Colonic mucosa (tissue), 4 donors: Measurements from ENCODE around the gene FAM53C. TPM values are rescaled to one million over a fixed set of nuclear protein-coding genes. Genes with fewer than 3 reads are reported as not detected.
"Not testable (repeated sequence)": the region's sequence is repeated elsewhere in the genome, so short reads cannot be mapped to it uniquely, and the experiment has no call there.

Experiments used
- DNase-seq: peaks from one replicate; pipeline ENCODE4 v3.0.0-alpha.2; 2020
- H3K27ac ChIP-seq: fragments of 200-600 bp; one replicate; pipeline ENCODE4 v1.8.0; 2021
- H3K27me3 ChIP-seq: fragments of 200-600 bp; one replicate; pipeline ENCODE4 v1.8.0; 2021
- H3K36me3 ChIP-seq: fragments of 200-600 bp; one replicate; pipeline ENCODE4 v1.8.0; 2021
- H3K4me1 ChIP-seq: fragments of 200-600 bp; one replicate; pipeline ENCODE4 v1.8.0; 2021; ENCODE audit warnings: mild to moderate bottlenecking
- H3K4me3 ChIP-seq: fragments of 200-600 bp; one replicate; pipeline ENCODE4 v1.8.0; 2021
- H3K9ac ChIP-seq, 2 donors: one replicate each; pipeline ENCODE4 v1.7.0; 2013; ENCODE audit warnings: control low read depth in 2 of 2, low read depth in 2 of 2, low read length in 2 of 2
- H3K9me3 ChIP-seq: fragments of 200-600 bp; one replicate; pipeline ENCODE4 v1.8.0; 2021
- intact Hi-C: fragments of 100-400 bp; cut with DNase I; formaldehyde crosslinking; loops from one replicate; pipeline ENCODE4 v1.14.1; 2022
- total RNA-seq, 2 donors: library from RNA; stranded (reverse); fragmentation: NEBNext Ultra II Directional in 1 of 2; extraction: Animal tissue kit (Norgen Biotek cat#: 25700) in 1 of 2; gene quantifications; one replicate each; pipeline ENCODE4 v1.2.1, GENCODE V29; 2021
- TF ChIP-seq, protein P1 (sequence below): fragments of 200-600 bp; IDR thresholded peaks from one replicate; pipeline ENCODE4 v1.8.0; 2022; ENCODE audit warnings: antibody characterized with exemption, mild to moderate bottlenecking
- donor health status: healthy.
- donor health status: DM: no; HTN: no; CAD: no.
- donor health status: DM: no; HTN: no; CAD: no.

FAM53C gene
- total RNA-seq, 2 donors from 2014 or later, result 14.8 to 18.6 TPM

DNA sequence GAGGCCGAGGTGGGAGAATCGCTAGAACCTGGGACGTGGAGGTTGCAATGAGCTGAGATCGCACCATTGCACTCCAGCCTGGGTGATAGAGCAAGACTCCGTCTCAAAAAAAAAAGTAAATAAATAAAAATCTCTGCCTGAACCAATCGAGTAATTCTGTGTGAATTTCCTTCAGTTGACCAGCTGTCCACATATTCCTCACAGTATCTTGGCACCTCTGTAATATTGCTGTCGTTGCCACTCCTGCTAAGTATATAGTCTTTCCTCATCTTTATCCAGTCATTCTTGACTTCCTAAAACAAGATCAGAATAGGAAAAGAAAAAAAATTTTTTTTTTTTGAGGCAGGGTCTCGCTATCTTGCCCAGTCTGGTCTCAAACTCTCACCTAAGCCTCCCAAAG is 44.3 kb downstream of the FAM53C start:
- intact Hi-C loops, result no loop called here
- TF ChIP-seq, protein P1, sequence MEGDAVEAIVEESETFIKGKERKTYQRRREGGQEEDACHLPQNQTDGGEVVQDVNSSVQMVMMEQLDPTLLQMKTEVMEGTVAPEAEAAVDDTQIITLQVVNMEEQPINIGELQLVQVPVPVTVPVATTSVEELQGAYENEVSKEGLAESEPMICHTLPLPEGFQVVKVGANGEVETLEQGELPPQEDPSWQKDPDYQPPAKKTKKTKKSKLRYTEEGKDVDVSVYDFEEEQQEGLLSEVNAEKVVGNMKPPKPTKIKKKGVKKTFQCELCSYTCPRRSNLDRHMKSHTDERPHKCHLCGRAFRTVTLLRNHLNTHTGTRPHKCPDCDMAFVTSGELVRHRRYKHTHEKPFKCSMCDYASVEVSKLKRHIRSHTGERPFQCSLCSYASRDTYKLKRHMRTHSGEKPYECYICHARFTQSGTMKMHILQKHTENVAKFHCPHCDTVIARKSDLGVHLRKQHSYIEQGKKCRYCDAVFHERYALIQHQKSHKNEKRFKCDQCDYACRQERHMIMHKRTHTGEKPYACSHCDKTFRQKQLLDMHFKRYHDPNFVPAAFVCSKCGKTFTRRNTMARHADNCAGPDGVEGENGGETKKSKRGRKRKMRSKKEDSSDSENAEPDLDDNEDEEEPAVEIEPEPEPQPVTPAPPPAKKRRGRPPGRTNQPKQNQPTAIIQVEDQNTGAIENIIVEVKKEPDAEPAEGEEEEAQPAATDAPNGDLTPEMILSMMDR, result no peak

DNA sequence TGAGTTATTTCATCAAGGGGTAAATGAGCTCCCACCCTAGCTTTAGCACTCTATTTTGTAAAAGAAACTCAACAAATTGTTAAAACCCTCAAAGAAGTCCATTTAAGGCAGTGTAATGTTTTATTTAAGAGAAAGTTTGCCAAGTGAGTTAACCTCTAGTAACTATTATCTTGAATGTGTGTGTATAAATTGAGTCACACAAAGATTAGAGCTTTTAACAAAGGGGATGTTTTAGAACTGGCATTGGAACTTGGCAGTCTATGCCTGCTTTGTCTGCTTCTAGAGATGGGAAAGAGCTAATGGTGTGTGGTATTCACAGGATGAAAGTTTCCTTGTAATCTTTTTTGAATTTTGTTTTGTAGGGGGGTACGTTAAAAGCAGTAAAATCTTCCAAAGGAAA is 47.6 kb downstream of the FAM53C start:
- Histone ChIP-seq H3K9me3 (no peaks in the 10 kb centered on the region), H3K27me3 (no peaks in the 10 kb centered on the region), H3K36me3 (peaks cover 16% of the 10 kb centered on the region), H3K4me1 (no peaks in the 10 kb centered on the region), H3K9ac (no peak overlapping the region), H3K27ac (no peak overlapping the region), H3K4me3 (no peak overlapping the region)
- DNase-seq, result no peak
- TF ChIP-seq, protein P1, result no peak
- intact Hi-C loops, result no loop called here

More for the DNA sequence above, 44.3 kb downstream of the FAM53C start:
- Histone ChIP-seq H3K9ac (no peak overlapping the region), H3K27me3 (no peaks in the 10 kb centered on the region), H3K9me3 (no peaks in the 10 kb centered on the region), H3K4me1 (no peaks in the 10 kb centered on the region), H3K36me3 (peaks cover 16% of the 10 kb centered on the region), H3K27ac (no peak overlapping the region), H3K4me3 (no peak overlapping the region)
- no peak for DNase-seq

DNA sequence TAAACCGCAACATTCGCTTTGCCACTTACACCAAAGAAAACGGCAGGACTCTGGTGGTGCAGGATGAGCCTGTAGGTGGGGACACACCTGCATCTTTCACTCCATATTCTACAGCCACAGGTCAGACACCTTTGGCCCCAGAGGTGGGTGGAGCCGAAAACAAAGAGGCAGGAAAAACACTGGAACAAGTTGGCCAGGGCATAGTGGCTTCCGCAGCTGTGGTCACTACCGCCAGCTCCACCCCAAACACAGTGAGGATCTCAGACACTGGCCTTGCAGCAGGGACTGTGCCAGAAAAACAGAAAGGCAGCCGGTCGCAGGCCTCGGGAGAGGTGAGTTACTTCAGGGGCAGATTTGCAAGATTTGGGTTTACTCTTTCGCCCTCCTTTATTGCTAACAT is 48.2 kb downstream of the FAM53C start:
- intact Hi-C loops, result no loop called here
- H3K27me3 ChIP-seq, result no peaks in the 10 kb centered on the region
- TF ChIP-seq, protein P1, result no peak
- H3K36me3 ChIP-seq, result peaks cover 19% of the 10 kb centered on the region
- no peak overlapping the region for H3K4me3 ChIP-seq
- no peak overlapping the region for H3K27ac ChIP-seq
- H3K4me1 ChIP-seq, result no peaks in the 10 kb centered on the region
- DNase-seq, result no peak
- no peaks in the 10 kb centered on the region for H3K9me3 ChIP-seq
- H3K9ac ChIP-seq, result no peak overlapping the region

DNA sequence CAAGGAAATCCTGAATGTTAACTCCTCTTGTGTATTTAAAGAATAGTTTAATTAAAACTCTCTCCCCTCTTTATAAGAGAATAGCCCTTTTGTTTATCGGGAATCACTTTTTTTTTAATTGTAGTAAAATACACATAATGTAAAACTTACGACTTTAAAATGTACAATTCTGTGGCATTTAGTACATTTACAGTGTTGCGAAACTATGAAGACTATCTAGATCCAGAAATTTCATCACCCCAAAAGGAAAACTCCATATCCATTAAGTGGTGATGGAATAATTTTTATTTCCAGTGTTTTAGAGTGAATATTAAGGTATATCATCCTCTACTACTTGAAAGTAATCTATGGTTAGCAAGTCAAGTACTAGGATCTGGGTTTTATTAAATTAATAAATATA is 51.3 kb downstream of the FAM53C start:
- Histone ChIP-seq H3K27me3 (no peaks in the 10 kb centered on the region), H3K9me3 (no peaks in the 10 kb centered on the region), H3K9ac (no peak overlapping the region), H3K36me3 (peaks cover 38% of the 10 kb centered on the region), H3K27ac (no peak overlapping the region), H3K4me3 (no peak overlapping the region), H3K4me1 (no peaks in the 10 kb centered on the region)
- DNase-seq, result no peak
- TF ChIP-seq, protein P1, result no peak
- intact Hi-C loops, result no loop called here

DNA sequence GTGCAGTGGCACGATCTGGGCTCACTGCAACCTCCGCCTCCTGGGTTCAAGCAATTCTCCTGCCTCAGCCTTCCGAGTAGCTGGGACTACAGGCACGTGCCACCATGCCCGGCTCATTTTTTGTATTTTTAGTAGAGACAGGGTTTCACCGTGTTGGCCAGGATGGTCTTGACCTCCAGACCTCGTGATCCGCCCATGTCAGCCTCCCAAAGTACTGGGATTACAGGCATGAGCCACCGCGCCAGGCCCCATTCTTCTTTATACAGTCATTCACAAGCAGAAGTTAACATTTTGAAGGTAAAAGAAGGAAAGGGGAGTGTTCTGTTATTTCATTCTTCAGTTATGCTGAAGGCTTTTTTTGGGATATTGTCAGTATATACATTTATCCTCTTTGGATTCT is 51.8 kb downstream of the FAM53C start:
- H3K9me3 ChIP-seq, H3K4me1 ChIP-seq, DNase-seq, H3K4me3 ChIP-seq, H3K27me3 ChIP-seq, H3K9ac ChIP-seq, H3K27ac ChIP-seq, intact Hi-C loops: not testable (repeated sequence)
- H3K36me3 ChIP-seq, result peaks cover 38% of the 10 kb centered on the region

DNA sequence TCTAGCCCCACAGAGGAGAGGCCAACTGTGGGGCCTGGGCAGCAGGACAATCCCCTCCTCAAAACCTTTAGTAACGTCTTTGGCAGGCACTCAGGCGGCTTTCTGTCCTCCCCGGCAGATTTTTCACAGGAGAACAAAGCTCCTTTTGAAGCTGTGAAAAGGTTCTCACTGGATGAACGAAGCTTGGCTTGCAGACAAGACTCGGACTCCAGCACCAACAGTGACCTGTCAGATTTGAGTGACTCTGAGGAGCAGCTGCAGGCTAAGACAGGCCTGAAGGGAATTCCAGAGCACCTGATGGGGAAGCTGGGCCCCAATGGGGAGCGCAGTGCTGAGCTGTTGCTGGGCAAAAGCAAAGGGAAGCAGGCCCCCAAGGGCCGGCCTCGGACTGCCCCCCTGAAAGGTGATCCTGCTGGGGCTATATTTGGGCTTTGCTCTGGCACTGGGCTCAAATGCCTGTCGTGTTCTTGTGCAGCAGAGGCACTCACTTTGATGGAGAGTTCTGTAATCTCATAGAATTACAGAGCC is 53.9 kb downstream of the FAM53C start:
- TF ChIP-seq, protein P1, result no peak
- Histone ChIP-seq H3K36me3 (peaks cover 22% of the 10 kb centered on the region), H3K9me3 (no peaks in the 10 kb centered on the region), H3K4me3 (no peak overlapping the region), H3K9ac (no peak overlapping the region), H3K27me3 (no peaks in the 10 kb centered on the region), H3K4me1 (no peaks in the 10 kb centered on the region), H3K27ac (no peak overlapping the region)
- intact Hi-C loops, result no loop called here
- DNase-seq, result no peak

Other genes with a start within 250 kb of the FAM53C start
- not detected for gene NME5, start 198.8 kb upstream of the FAM53C start, total RNA-seq
- gene BRD8, start 159.6 kb upstream of the FAM53C start, total RNA-seq, result 10 to 100 TPM; 32.5 to 65.9 TPM
- 10 to 100 TPM; 10.4 to 35.7 TPM for gene KIF20A, start 159.2 kb upstream of the FAM53C start, total RNA-seq
- 10 to 100 TPM; 23.5 to 27.3 TPM for gene CDC23, start 124.9 kb upstream of the FAM53C start, total RNA-seq
- gene GFRA3, start 63.6 kb upstream of the FAM53C start, total RNA-seq, result 1 to 10 TPM in 1 of 2 donors, under 1 TPM in 1; 0.72 to 1.8 TPM
- 10 to 100 TPM in 1 of 2 donors, 1 to 10 TPM in 1; 4.3 to 10.2 TPM for gene CDC25C, start 6.5 kb upstream of the FAM53C start, total RNA-seq
- gene KDM3B, start 14.4 kb downstream of the FAM53C start, total RNA-seq, result 10 to 100 TPM; 62.3 to 77.5 TPM
- 1 to 10 TPM in 1 of 2 donors, under 1 TPM in 1; 0.42 to 3.2 TPM for gene REEP2, start 100.8 kb downstream of the FAM53C start, total RNA-seq
- gene EGR1, start 127.2 kb downstream of the FAM53C start, total RNA-seq, result 10 to 100 TPM in 1 of 2 donors, 1 to 10 TPM in 1; 6.7 to 73.9 TPM
- 10 to 100 TPM; 81.5 to 96.2 TPM for gene ETF1, start 205.0 kb downstream of the FAM53C start, total RNA-seq
- 100 to 1,000 TPM; 196 to 289 TPM for gene HSPA9, start 237.1 kb downstream of the FAM53C start, total RNA-seq